Mucosa of descending colon (tissue), 3 donors: Measurements from ENCODE around the gene TSPAN18. TPM values are rescaled to one million over a fixed set of nuclear protein-coding genes. Genes with fewer than 3 reads are reported as not detected.

Source experiments
- ATAC-seq: fragments of 200-7000 bp; cut with Tn5 transposase; one replicate; pipeline ENCODE4 v1.9.1; 2020; ENCODE audit warnings: mild to moderate bottlenecking, moderate library complexity
- DNase-seq, 3 donors: peaks; one replicate each; pipeline ENCODE4 v3.0.0-alpha.2; 2020
- H3K36me3 ChIP-seq: fragments of 200-600 bp; one replicate; pipeline ENCODE4 v1.8.0; 2021; ENCODE audit warnings: low read depth, mild to moderate bottlenecking
- H3K4me1 ChIP-seq: fragments of 200-600 bp; one replicate; pipeline ENCODE4 v1.8.0; 2021; ENCODE audit warnings: low read depth, mild to moderate bottlenecking
- H3K4me3 ChIP-seq: fragments of 200-600 bp; one replicate; pipeline ENCODE4 v1.8.0; 2021; ENCODE audit warnings: mild to moderate bottlenecking
- H3K9me3 ChIP-seq: fragments of 200-600 bp; one replicate; pipeline ENCODE4 v1.8.0; 2021; ENCODE audit warnings: mild to moderate bottlenecking
- intact Hi-C, 2 donors: fragments of 100-400 bp; cut with DNase I in 1 of 2; cut with micrococcal nuclease in 1 of 2; formaldehyde crosslinking; loops; one replicate each; pipeline versions ENCODE4 v1.11.0 to v1.11.1; 2022; cut with DNase I, micrococcal nuclease
- total RNA-seq, 3 donors: library from RNA; stranded (reverse); fragmentation: NEBNext Ultra II Directional in 2 of 3; extraction: Animal tissue kit (Norgen Biotek cat#: 25700) in 2 of 3; gene quantifications; one replicate each; pipeline versions ENCODE4 v1.2.1 to v1.2.4, GENCODE V29; 2021 to 2023
- TF ChIP-seq, protein P1 (sequence below): fragments of 200-600 bp; IDR thresholded peaks from one replicate; pipeline ENCODE4 v1.8.0; 2022; ENCODE audit warnings: antibody characterized with exemption, mild to moderate bottlenecking
- donor health status: DM: no; HTN: no; CAD: no; lungs with moderate emphysema.
- donor health status: DM: no; HTN: no; CAD: no.
- donor health status: DM: no; HTN: yes; CAD: no.

TSPAN18 gene
- total RNA-seq, 3 donors from 2014 or later = 3.6 to 63.2 (median 8.5) TPM

DNA sequence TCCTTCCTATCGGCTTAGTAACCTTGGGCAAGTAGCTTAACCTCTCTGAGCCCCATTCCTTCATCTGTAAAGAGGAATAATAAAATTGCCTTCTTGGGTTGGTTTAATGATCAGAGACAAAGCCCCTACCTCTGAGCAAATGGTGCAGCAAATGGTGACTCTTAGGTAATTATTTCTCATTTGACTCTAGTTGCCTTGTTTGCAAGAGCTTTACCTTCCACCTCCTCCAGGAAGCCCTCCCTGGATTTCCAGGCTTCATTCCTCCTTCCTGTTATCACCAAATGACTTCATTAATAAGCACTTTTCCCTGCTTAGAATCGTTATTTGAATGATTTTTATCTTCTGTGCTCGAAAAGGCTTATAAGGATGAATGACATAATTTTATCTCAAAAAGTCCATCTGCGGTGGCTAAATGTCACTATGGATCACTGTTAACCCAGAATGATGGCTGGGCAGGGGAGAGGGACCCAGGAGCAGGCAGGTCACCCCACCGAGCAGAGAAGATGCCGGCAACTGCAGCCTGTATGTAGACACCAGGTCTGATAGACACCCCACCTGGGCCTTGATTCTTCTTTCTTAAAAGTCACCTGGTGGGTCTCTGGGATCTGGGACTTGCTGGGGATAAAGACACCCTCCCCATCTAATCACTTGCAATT, 106.6 kb downstream of the TSPAN18 start:
- intact Hi-C loops = no loop called here
- Histone ChIP-seq H3K9me3 (no peaks in the 10 kb centered on the region), H3K36me3 (no peaks in the 10 kb centered on the region), H3K4me3 (no peak overlapping the region), H3K4me1 (no peaks in the 10 kb centered on the region)
- no peak for DNase-seq
- TF ChIP-seq, protein P1, sequence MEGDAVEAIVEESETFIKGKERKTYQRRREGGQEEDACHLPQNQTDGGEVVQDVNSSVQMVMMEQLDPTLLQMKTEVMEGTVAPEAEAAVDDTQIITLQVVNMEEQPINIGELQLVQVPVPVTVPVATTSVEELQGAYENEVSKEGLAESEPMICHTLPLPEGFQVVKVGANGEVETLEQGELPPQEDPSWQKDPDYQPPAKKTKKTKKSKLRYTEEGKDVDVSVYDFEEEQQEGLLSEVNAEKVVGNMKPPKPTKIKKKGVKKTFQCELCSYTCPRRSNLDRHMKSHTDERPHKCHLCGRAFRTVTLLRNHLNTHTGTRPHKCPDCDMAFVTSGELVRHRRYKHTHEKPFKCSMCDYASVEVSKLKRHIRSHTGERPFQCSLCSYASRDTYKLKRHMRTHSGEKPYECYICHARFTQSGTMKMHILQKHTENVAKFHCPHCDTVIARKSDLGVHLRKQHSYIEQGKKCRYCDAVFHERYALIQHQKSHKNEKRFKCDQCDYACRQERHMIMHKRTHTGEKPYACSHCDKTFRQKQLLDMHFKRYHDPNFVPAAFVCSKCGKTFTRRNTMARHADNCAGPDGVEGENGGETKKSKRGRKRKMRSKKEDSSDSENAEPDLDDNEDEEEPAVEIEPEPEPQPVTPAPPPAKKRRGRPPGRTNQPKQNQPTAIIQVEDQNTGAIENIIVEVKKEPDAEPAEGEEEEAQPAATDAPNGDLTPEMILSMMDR = no peak
- ATAC-seq = no peak

DNA sequence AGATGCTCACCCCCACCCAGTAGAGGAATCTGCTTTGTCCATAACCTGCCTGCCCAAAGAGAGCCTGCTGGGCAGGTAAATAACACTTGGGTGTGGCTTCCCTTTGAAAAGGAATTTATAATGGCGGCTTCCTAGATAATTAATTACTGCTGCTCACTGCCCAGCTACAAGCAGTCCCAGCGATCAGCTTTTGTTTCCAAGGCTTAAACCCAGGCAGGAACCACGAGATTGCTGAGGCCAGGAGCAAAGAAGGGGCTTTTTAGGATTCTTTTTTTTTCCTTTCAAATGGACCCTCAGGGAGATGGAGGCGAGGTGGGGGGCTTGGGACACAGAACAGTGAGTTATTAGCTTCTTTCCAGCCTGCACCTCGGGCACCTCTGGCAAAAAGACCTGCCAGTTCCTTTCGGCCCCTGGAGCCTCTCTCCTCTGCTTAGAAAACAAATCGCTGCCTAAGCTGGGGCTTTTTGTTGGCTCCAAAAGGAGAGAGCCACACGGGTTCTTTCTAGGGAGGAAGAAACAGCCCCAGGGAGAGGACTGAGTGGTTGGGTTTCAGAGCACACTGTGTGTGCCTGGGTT, 107.2 kb downstream of the TSPAN18 start:
- intact Hi-C loops = no loop called here
- Histone ChIP-seq H3K9me3 (no peaks in the 10 kb centered on the region), H3K4me3 (no peak overlapping the region), H3K4me1 (no peaks in the 10 kb centered on the region), H3K36me3 (no peaks in the 10 kb centered on the region)
- TF ChIP-seq, protein P1 = no peak
- no peak for DNase-seq
- ATAC-seq = no peak

DNA sequence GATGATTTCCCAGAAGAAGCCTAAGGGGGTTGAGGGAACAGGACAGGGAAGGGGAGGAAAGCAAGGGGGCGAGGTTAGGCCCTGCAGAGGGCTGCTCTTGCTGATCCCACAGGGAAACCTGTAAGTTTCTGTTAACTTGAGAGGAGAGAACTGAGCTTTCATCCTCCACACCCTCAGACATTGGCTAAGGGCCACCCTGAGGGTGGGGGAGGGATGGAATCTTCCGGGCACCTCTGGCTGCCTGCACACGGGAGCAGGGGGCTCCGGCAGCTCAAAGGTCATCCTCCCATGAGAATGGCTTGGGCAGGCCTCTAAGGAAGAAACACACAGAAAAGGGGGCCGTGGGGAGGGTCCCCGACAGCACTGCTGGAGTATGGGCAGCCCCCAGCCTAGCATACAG, 108.1 kb downstream of the TSPAN18 start:
- ATAC-seq = no peak
- intact Hi-C loops = no loop called here
- Histone ChIP-seq H3K36me3 (no peaks in the 10 kb centered on the region), H3K4me1 (no peaks in the 10 kb centered on the region), H3K9me3 (no peaks in the 10 kb centered on the region), H3K4me3 (no peak overlapping the region)
- TF ChIP-seq, protein P1 = no peak
- no peak for DNase-seq

DNA sequence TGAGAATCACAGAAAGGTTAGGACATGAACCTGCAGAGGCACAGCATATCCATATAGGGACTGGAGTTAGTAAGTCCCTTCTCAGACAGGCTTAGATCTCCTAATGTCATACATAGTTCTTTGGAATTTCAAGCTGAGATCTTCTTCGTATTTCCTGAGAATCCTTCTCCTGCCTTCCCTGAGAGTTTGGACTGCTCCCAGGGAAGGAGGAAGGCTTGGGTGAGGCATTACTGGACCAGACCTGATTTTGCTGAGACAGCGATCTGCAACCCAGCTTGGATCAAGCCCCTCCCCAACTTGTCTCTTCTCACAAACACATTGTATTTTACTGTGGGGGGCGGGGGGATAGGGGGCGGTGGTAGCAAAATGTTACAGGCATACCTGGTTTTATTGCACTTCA, 108.5 kb downstream of the TSPAN18 start:
- TF ChIP-seq, protein P1 = no peak
- intact Hi-C loops = no loop called here

DNA sequence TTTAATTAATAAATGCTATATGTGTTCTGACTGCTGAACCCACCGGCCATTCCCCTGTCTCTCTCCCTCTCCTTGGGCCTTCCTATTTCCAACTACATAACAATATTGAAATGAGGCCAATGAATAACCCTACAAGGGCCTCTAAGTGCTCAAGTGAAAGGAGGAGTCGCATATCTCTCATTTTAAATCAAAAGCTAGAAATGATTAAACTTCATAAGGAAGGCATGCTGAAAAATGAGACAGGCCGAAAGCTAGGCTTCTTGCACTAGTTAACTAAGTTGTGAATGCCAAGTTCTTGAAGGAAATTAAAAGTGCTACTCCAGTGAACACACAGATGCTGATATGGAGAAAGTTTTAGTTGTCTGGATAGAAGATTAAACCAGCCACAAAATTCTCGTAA, 109.2 kb downstream of the TSPAN18 start:
- TF ChIP-seq, protein P1 = no peak
- ATAC-seq (no peak), DNase-seq (no peak)
- intact Hi-C loops = no loop called here
- H3K9me3 ChIP-seq = no peaks in the 10 kb centered on the region
- H3K4me3 ChIP-seq = no peak overlapping the region
- no peaks in the 10 kb centered on the region for H3K36me3 ChIP-seq
- H3K4me1 ChIP-seq = no peaks in the 10 kb centered on the region

More for the DNA sequence above, 108.5 kb downstream of the TSPAN18 start:
- Histone ChIP-seq H3K4me3 (no peak overlapping the region), H3K4me1 (no peaks in the 10 kb centered on the region), H3K9me3 (no peaks in the 10 kb centered on the region), H3K36me3 (no peaks in the 10 kb centered on the region)
- ATAC-seq = no peak
- no peak for DNase-seq
